Naive thymus-derived CD8-positive, alpha-beta T cell (primary cell): ENCODE measurements around the gene RNF217. TPM values are rescaled to one million over a fixed set of nuclear protein-coding genes. Genes with fewer than 3 reads are reported as not detected.

Source experiments
- ATAC-seq, 2 donors: fragments of 150-1000 bp; cut with Tn5 transposase in 1 of 2; sonication (Bioruptor Pico), chemical (Tn5 transposase) in 1 of 2; 1 replicate in 1 of 2; 2 replicates in 1 of 2; pipeline ENCODE4 v1.10.0; 2021; ENCODE audit warnings: mild to moderate bottlenecking in 2 of 2, moderate library complexity in 2 of 2
- POLR2A ChIA-PET: fragments of 350-600 bp; sonication (Branson Sonifier 250); formaldehyde crosslinking; loops from one replicate; lab custom pipeline; 2021; ENCODE audit warnings: antibody characterized with exemption; lab: Charles Lee
- DNase-seq, 10 donors: peaks; one replicate each; pipeline versions ENCODE4 v3.0.0 to v3.0.0-alpha.2; 2020 to 2022
- H3K27ac Mint-ChIP-seq, 10 donors: one replicate each; pipeline ENCODE4 v1.8.0; 2020 to 2022; ENCODE audit warnings: mild to moderate bottlenecking in 10 of 10, mixed read lengths in 10 of 10, moderate library complexity in 4 of 10, inconsistent platforms in 1 of 10
- H3K27me3 Mint-ChIP-seq, 5 donors: one replicate each; pipeline ENCODE4 v1.8.0; 2021 to 2022; ENCODE audit warnings: mixed read lengths in 5 of 5
- H3K36me3 Mint-ChIP-seq, 3 donors: one replicate each; pipeline ENCODE4 v1.8.0; 2020 to 2022; ENCODE audit warnings: mixed read lengths in 3 of 3, mild to moderate bottlenecking in 2 of 3, inconsistent platforms in 1 of 3
- H3K4me1 Mint-ChIP-seq, 4 donors: one replicate each; pipeline ENCODE4 v1.8.0; 2021 to 2022; ENCODE audit warnings: mixed read lengths in 4 of 4
- H3K4me3 Mint-ChIP-seq, 10 donors: one replicate each; pipeline ENCODE4 v1.8.0; 2020 to 2022; ENCODE audit warnings: mild to moderate bottlenecking in 10 of 10, mixed read lengths in 10 of 10, moderate library complexity in 6 of 10, inconsistent platforms in 1 of 10
- H3K9me3 Mint-ChIP-seq, 9 donors: one replicate each; pipeline ENCODE4 v1.8.0; 2020 to 2022; ENCODE audit warnings: mixed read lengths in 9 of 9, mild to moderate bottlenecking in 3 of 9, inconsistent platforms in 1 of 9, moderate library complexity in 1 of 9
- polyA plus RNA-seq, 3 donors: library from polyadenylated mRNA; unstranded; fragments of 300-500 nt; fragmentation: Illumina TruSeq; gene quantifications; one replicate each; pipeline ENCODE4 v1.2.3, GENCODE V29; 2021
- total RNA-seq, 8 experiments: library from RNA in 2 of 8; stranded (reverse) in 2 of 8; gene quantifications; one replicate each; pipeline ENCODE4 v1.2.3 and lab custom pipeline; 2021 to 2026

RNF217 gene
- total and polyA plus RNA-seq, 5 experiments from 2014 or later: 0.05 TPM; not detected in 4

DNA sequence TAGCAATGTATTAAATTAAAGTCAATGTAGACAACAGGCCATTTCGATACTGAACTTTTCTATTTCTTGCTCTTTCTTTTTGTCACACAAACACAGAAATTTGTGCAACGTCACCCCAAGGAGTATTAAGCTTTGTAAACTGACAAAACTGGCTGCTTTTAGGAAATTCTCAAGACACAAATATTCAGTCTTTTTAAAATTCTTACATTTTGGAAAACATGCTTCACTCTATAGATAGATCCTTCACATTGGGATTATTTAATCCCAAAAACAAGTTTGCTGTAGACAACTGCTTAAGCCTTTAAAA lies 121.4 kb downstream of the RNF217 start:
- H3K9me3 Mint-ChIP-seq: no peaks in the 10 kb centered on the region
- no peaks in the 10 kb centered on the region for H3K4me1 Mint-ChIP-seq
- no peak overlapping the region for H3K4me3 Mint-ChIP-seq
- H3K27ac Mint-ChIP-seq: no peak overlapping the region
- no peak for ATAC-seq
- no peak for DNase-seq
- POLR2A ChIA-PET: no interaction called here
- no peaks in the 10 kb centered on the region for H3K36me3 Mint-ChIP-seq
- no peaks in the 10 kb centered on the region for H3K27me3 Mint-ChIP-seq

DNA sequence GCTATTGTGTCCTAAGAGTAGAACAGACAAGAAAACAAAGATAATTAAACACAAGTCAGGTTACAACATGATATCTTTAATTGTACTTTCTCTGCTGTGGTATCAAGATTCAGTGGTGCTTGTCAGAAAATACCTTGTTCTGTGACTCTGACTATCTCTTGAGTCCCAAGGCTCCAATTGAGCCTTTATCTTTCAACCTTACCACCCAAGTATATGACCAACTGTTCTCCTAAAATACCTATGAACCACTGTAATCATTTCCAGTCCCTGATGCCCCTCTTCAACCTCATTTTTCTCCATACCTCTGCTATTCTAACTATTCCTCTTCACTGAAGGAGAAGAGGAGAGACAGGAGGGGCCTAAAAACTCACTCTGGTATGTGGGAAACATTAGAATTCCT lies 124.5 kb downstream of the RNF217 start:
- POLR2A ChIA-PET: no interaction called here
- H3K27ac Mint-ChIP-seq: no peak overlapping the region
- no peaks in the 10 kb centered on the region for H3K4me1 Mint-ChIP-seq
- no peak for ATAC-seq
- DNase-seq: no peak
- H3K27me3 Mint-ChIP-seq: no peaks in the 10 kb centered on the region
- H3K9me3 Mint-ChIP-seq: no peaks in the 10 kb centered on the region
- no peak overlapping the region for H3K4me3 Mint-ChIP-seq
- H3K36me3 Mint-ChIP-seq: no peaks in the 10 kb centered on the region

DNA sequence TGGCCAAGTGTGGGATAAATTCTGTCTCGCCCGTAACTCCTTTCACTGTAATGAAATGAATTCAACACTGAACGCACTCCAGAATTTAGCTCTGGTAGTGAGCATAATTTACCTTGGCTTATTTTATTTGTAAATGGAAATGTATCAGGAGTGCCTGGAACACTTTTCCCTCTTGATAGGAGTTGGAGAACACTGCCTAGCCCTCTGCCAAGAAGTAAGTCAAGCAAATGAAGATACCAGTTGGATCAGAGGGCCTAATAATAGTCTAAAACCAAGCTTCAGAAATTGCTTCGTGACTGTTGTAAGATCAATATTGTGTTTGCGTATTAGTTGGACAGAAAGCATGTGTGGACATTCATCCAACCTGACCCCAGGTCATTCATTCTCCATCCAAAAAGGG lies 126.7 kb downstream of the RNF217 start:
- ATAC-seq (no peak), DNase-seq (no peak)
- no peak overlapping the region for H3K4me3 Mint-ChIP-seq
- H3K27ac Mint-ChIP-seq: no peak overlapping the region
- H3K9me3 Mint-ChIP-seq: no peaks in the 10 kb centered on the region
- no peaks in the 10 kb centered on the region for H3K27me3 Mint-ChIP-seq
- POLR2A ChIA-PET: no interaction called here
- H3K36me3 Mint-ChIP-seq: no peaks in the 10 kb centered on the region
- no peaks in the 10 kb centered on the region for H3K4me1 Mint-ChIP-seq

DNA sequence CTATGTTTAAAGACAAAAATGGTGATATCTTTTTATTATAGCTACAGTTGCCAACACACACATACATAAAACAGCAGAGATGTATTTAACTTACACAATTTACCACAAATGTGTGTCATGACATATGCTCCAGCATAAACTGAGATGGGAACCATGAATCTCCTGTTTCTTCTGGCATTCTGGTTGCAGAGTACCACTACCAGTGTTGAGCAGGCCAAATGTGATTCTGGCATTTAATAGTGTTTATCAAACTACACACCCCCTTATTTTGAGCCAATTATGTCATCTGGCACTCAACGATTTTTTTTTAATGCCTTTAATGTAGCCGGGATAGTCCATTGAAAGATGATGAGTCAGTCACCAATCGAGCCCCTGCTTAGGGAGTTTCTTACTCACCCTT lies 132.3 kb downstream of the RNF217 start:
- H3K27ac Mint-ChIP-seq: no peak overlapping the region
- H3K9me3 Mint-ChIP-seq: no peaks in the 10 kb centered on the region
- DNase-seq: no peak
- peaks cover 4 to 27% (median 13%) of the 10 kb centered on the region in 5 donors for H3K27me3 Mint-ChIP-seq
- no peaks in the 10 kb centered on the region for H3K36me3 Mint-ChIP-seq
- H3K4me3 Mint-ChIP-seq: no peak overlapping the region
- POLR2A ChIA-PET: no interaction called here
- H3K4me1 Mint-ChIP-seq: peaks cover 0 to 7% (median under 1%) of the 10 kb centered on the region in 4 donors
- no peak for ATAC-seq

DNA sequence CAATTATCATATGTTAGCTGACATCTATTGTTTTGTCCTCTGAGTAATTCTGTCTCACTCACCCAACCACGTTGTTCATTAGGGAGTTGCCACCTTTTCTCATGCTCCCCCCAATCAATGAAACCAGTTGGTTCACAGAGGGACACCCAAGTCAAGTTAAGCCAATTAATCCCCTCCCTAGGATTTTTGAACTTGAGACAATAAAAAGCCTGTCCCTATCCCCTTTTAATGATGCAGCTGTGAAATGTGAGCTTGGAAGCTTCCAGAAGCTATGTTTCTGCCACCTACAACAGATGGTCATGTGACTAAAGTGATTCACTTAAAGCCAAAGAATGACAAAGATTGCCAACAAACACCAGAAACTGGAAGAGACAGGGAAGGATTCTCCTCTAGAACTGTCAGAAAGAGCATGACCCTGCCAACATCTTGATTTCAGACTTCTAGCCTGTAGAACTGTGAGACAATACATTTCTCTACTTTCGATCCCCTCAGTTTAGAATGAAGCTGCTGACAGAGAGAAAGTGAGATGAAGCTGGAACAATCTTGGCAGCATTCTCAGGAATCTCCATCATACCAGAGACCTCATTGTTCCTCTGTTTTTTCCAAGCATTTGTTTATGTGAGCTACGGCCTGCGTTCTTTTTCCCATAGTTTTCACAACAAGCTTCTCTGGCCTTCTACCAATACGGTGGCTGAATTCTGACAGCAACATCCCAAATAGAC lies 133.5 kb downstream of the RNF217 start:
- Mint-ChIP-seq H3K27ac (no peak overlapping the region), H3K9me3 (no peaks in the 10 kb centered on the region), H3K4me1 (peaks cover 3 to 14% (median 6%) of the 10 kb centered on the region in 4 donors), H3K36me3 (no peaks in the 10 kb centered on the region), H3K27me3 (peaks cover 4 to 27% (median 13%) of the 10 kb centered on the region in 5 donors), H3K4me3 (no peak overlapping the region)
- no peak for DNase-seq
- ATAC-seq: no peak
- POLR2A ChIA-PET: interaction anchor here (0.7 kb wide), 1 partner anchor 37 kb away, joined by 6 read pairs; no protein-coding TSS in a partner anchor

DNA sequence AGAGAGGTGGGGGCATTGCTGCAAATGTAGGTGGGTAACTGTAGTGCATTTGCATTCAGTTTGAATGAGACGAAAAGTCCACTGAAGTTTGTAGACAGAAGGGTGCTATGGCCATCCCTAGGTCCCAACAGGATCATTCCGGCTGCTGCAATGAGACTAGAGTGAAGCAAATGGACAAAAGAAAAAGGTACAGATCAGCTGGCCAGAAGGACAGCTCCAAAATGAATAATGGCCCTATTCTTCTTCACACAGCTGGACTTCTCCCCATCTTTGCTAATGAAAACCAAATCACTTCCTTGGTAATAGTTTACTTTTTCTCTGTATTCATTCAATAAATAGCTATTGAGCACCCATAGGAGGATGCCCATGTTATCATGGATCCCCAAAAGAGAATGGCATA lies 134.9 kb downstream of the RNF217 start:
- H3K9me3 Mint-ChIP-seq: no peaks in the 10 kb centered on the region
- peaks cover 4 to 27% (median 13%) of the 10 kb centered on the region in 5 donors for H3K27me3 Mint-ChIP-seq
- H3K27ac Mint-ChIP-seq: no peak overlapping the region
- ATAC-seq (no peak), DNase-seq (no peak)
- peaks cover 5 to 16% (median 12%) of the 10 kb centered on the region in 4 donors for H3K4me1 Mint-ChIP-seq
- POLR2A ChIA-PET: no interaction called here
- no peaks in the 10 kb centered on the region for H3K36me3 Mint-ChIP-seq
- H3K4me3 Mint-ChIP-seq: no peak overlapping the region

DNA sequence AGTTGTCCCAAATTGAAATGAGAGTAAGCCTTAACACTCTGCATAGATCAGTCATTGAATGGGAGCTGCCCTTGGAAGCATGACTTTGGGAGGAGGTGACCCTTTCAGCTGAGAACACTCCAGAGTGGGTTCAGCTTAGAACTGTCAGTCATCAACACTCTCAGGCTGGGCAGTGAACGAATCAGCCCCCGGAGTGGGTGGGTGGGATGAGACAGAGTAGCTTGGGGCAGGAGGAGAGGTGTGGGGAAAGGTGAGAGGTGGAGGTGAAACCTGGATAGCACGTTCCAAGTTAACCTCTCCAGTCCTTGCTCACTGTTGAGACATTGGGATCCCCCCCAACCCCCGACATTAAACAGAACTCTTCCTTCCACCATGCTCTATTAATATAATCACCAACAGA lies 136.0 kb downstream of the RNF217 start:
- Mint-ChIP-seq H3K36me3 (no peaks in the 10 kb centered on the region), H3K27ac (no peak overlapping the region), H3K4me3 (peak overlapping the region in 4 of 10 donors; percentile 11 to 69 (median 18)), H3K27me3 (peaks cover 4 to 27% (median 13%) of the 10 kb centered on the region in 5 donors), H3K4me1 (peaks cover 5 to 17% (median 12%) of the 10 kb centered on the region in 4 donors), H3K9me3 (no peaks in the 10 kb centered on the region)
- ATAC-seq (no peak), DNase-seq (no peak)
- POLR2A ChIA-PET: no interaction called here

DNA sequence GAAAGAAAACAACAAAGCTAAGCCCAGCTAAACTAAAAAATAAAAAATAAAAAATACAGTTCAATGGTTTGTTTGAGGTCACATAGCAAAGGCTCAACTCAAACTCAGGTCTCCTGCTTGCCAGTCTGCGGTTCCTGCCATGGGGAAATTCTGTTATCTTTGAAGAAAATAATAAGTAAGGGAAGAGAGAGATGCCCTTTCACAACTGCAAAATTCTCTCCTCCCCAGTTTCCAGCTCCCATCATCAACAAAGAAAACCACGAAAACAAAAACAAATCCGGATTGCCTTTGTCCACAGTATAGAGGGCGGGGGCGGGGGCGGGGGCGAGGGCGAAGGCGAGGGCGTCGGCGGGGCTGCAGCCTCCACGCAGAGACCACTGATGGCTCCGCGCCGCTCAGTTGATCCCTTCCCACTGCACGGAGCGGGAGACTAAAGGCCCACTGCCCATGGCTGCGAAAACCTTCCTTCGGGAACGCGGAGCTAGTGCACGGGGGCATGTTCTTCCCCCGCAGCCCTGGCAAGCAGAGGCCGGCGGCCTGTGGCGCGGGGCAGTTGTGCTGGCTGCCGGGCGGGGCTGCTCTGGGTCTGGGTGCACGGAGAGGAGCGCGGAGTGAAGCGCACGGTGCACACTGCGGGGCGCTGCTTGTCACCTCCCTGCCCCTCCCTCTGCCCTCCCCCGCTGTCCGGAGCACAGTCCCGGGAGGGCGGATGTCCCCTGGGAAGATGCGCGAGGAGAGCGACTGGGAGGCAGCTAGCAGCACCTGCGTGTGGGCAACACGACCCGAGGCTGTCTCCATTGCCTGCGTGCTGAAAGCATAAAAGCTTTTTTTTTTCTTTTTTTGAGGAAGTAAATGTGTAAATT lies 137.2 kb downstream of the RNF217 start:
- Mint-ChIP-seq H3K27me3 (peaks cover 4 to 27% (median 13%) of the 10 kb centered on the region in 5 donors), H3K4me1 (peaks cover 5 to 17% (median 12%) of the 10 kb centered on the region in 4 donors), H3K27ac (peak overlapping the region in 1 of 10 donors; percentile 6), H3K36me3 (no peaks in the 10 kb centered on the region), H3K4me3 (peak overlapping the region; percentile 62 to 84 (median 74)), H3K9me3 (no peaks in the 10 kb centered on the region)
- DNase-seq (peak in 6 of 10 donors; percentile 1 to 28 (median 16)), ATAC-seq (peak; percentile 74 to 84)
- POLR2A ChIA-PET: no interaction called here

DNA sequence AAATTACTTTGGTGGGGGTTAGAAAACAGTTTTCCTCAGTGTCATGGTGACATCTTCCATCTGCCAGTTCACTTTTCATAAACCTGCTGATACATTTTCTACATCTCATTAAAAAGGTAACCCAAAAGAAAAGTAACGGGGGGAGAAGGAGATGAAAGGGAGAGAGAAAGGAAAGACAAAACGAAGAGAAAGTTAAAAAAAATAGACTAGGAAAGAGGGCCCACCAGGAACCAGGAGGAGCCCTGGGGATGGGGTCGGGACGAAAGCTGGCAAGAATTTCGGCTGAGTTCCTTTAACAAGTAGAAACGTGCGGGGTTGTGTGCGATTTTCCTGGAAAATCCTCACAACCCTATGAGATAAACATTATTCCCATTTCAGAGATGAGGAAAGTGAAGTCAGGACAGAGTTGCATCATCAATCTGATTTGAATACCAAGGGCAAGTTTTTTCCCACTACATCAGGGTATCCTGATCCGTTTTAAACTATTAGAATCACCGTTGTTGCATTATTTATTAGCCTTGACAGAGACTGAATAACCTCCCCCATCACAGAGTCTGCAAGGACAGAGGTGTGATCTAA lies 137.9 kb downstream of the RNF217 start:
- DNase-seq (no peak), ATAC-seq (no peak)
- peaks cover 4 to 27% (median 13%) of the 10 kb centered on the region in 5 donors for H3K27me3 Mint-ChIP-seq
- no peaks in the 10 kb centered on the region for H3K36me3 Mint-ChIP-seq
- H3K4me3 Mint-ChIP-seq: peak overlapping the region; percentile 62 to 83 (median 74)
- H3K4me1 Mint-ChIP-seq: peaks cover 5 to 17% (median 12%) of the 10 kb centered on the region in 4 donors
- POLR2A ChIA-PET: no interaction called here
- no peaks in the 10 kb centered on the region for H3K9me3 Mint-ChIP-seq
- peak overlapping the region in 2 of 10 donors; percentile 11 to 36 for H3K27ac Mint-ChIP-seq

DNA sequence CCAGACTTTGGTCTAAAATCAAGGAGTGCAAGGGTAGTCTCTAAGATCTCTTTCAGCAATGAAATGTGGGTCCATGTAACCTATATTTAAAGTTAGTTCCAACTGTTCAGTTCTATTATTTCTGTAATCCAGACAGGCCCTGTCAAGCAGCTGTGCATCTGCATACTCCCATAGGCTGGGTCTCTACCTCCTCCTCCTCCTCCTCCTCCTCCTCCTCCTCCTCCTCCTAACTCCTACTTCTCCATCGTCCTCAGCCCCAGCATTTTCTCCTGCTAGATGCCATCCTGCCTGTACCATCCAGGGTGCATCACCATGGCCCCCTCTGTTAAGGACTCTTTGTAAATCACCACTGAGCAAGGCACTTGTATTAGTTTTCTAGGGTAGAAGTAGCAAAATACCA lies 138.9 kb downstream of the RNF217 start:
- Mint-ChIP-seq H3K4me3 (peak overlapping the region in 3 of 10 donors; percentile 4 to 40 (median 5)), H3K4me1 (peaks cover 5 to 17% (median 12%) of the 10 kb centered on the region in 4 donors), H3K27ac (peak overlapping the region in 1 of 10 donors; percentile 42), H3K9me3 (no peaks in the 10 kb centered on the region), H3K36me3 (no peaks in the 10 kb centered on the region), H3K27me3 (peaks cover 4 to 27% (median 13%) of the 10 kb centered on the region in 5 donors)
- no peak for DNase-seq
- POLR2A ChIA-PET: no interaction called here
- ATAC-seq: no peak

DNA sequence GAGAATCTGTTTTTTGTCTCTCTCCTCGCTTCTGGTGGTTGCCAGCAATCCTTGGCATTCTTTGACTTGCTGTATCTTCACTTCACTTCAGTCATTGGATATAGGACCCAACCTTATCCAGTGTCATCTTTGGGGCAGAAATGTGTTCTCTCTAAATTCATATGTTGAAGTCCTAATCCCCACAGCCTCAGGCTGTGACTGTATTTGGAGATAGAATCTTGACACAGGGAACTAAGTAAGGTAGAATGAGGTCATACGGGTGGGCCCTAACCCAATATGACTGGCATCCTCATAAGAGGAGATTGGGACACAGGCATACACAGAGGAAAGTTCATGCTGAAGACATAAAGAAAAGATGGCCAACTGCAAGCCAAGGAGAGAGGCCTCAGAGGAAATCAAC lies 139.4 kb downstream of the RNF217 start:
- Mint-ChIP-seq H3K36me3 (no peaks in the 10 kb centered on the region), H3K27me3 (peaks cover 3 to 23% (median 12%) of the 10 kb centered on the region in 5 donors), H3K27ac (no peak overlapping the region), H3K4me1 (peaks cover 5 to 17% (median 12%) of the 10 kb centered on the region in 4 donors), H3K9me3 (no peaks in the 10 kb centered on the region), H3K4me3 (no peak overlapping the region)
- ATAC-seq (no peak), DNase-seq (no peak)
- POLR2A ChIA-PET: no interaction called here

DNA sequence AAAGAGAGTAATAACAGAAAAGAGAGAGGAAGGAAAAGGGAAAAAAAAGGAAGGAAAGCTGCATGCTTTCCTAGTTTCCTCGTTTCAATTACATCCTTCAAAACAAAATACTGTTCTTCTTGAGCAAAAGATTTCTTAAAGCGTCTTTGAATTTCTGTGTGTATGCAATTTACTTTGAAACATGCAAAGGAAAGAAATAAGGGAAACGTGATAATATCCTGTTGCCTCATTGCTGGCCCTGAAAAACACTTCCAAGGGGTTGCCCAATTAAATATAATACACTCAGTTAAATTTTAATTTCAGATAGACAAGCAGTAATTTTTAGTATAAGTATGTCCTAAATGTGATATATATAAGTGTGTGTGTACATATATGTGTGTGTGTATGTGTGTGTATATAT lies 140.2 kb downstream of the RNF217 start:
- POLR2A ChIA-PET: no interaction called here
- no peaks in the 10 kb centered on the region for H3K36me3 Mint-ChIP-seq
- H3K27ac Mint-ChIP-seq: peak overlapping the region in 1 of 10 donors; percentile 32
- H3K27me3 Mint-ChIP-seq: peaks cover 0 to 15% (median 7%) of the 10 kb centered on the region in 5 donors
- no peak for ATAC-seq
- peaks cover 5 to 17% (median 12%) of the 10 kb centered on the region in 4 donors for H3K4me1 Mint-ChIP-seq
- no peak for DNase-seq
- peaks cover 0 to 3% (median 0%) of the 10 kb centered on the region in 9 donors for H3K9me3 Mint-ChIP-seq
- H3K4me3 Mint-ChIP-seq: no peak overlapping the region

DNA sequence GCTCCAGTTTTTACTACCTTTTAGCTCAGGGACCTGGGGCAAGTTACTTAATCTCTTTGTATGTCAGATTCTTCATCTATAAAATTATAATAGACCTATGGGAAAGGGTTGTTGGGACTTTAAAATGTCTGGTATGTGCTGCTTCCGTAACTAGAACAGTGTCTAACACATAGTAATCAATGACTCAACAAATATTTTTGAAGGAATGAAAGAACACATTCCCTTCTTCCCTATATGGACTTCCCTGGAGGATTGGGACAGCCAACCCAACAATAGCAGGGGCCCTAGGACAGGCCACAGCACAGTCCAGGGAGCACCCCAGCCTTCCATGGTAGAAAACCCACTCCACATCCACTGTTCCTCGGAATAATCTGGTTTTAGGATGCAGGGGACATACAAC lies 140.7 kb downstream of the RNF217 start:
- Mint-ChIP-seq H3K4me3 (no peak overlapping the region), H3K36me3 (no peaks in the 10 kb centered on the region)
- DNase-seq: no peak

More for the DNA sequence above, 140.7 kb downstream of the RNF217 start:
- H3K4me1 Mint-ChIP-seq: peaks cover 5 to 17% (median 12%) of the 10 kb centered on the region in 4 donors
- POLR2A ChIA-PET: no interaction called here
- H3K27me3 Mint-ChIP-seq: peaks cover 0 to 10% (median 3%) of the 10 kb centered on the region in 5 donors
- H3K9me3 Mint-ChIP-seq: peaks cover 0 to 4% (median 0%) of the 10 kb centered on the region in 9 donors
- no peak overlapping the region for H3K27ac Mint-ChIP-seq
- no peak for ATAC-seq
